SK-MEL-5 (cell line): ENCODE results near the gene DNAJC5. TPM values are rescaled to one million over a fixed set of nuclear protein-coding genes. Genes with fewer than 3 reads are reported as not detected.
"Not testable (repeated sequence)": the region's sequence is repeated elsewhere in the genome, so short reads cannot be mapped to it uniquely, and the experiment has no call there.

Source experiments
- DNase-seq: peaks from one replicate; pipeline ENCODE4 v3.0.0-alpha.2; 2016; ENCODE audit warnings: low read depth, low spot score
- in situ Hi-C: cut with HindIII; loops from 2 replicates; pipeline ENCODE4 v1.10.0; 2016; ENCODE audit warnings: low sequenced_read_pairs, high pct_unique_total_duplicates, low pct_unique_long_range_greater_than_20kb
- total RNA-seq: library from RNA; depleted of rRNA; stranded (reverse); fragments of >200 nt; shearing (Covaris generic); gene quantifications from 2 replicates; pipeline ENCODE4 v1.2.3, GENCODE V29; 2014

DNAJC5 gene
- total RNA-seq, 1 experiment from 2014 or later = 58.1 TPM

DNA sequence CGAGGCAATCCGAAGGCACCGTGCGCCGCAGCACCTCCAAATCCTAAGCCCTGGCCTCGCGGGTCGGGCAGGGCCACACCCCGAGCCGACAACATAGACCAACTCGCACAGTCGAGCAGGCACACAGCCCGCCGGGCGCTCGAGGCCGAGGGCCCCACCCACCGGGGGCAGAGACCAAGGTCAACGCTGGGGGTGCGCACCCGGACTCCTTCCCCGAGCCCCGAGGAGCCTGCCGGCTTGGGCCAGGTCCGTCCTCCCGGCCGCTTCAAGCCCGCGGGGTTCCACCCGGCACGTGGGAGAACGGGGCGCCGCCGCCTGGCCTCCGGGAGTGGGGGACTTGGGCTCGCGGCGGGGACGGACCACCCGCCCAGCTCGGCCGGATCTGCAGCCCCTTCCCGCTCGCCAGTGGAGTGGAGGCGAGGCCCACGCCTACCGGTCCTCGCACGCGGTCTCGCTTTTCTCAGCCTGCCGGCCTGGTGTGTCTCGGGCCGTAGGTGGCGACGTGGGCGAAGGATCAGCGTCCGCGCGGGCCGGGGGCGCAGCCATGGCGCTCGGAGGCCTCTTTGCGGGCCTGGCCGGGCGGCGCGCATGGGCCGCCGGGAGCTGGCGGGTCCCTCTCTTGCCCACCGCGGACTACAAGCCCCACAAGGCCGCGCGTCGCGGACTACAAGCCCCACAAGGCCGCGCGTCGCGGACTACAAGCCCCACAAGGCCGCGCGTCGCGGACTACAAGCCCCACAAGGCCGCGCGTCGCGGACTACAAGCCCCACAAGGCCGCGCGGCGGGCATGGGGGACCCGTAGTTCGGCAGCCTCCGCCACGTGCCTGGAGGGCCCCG is 61.1 kb downstream of the DNAJC5 start, which contains the start of gene UCKL1:
Gene UCKL1 (minus strand): TSS at position 590 of the 837 bp plus-strand sequence. CDS start 44 bp downstream, at position 546.
- in situ Hi-C loops = no loop called here
- DNase-seq = peak; percentile 81

DNA sequence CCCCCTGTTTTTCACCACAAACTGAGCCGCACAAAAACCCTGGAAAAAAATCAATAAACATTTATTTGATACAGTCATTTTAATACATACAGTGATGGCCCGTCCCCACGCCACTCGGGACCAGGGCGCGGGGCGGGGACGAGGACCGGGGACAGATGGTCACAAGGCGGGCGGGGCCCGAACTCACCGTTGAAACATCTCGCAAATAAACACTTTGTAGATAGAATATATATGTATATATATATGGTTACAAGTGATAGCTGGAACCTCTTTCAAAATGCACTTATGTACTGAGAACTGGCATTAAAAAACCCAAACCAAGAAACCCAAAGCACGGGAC is 61.7 kb downstream of the DNAJC5 start:
- in situ Hi-C loops = no loop called here
- no peak for DNase-seq

DNA sequence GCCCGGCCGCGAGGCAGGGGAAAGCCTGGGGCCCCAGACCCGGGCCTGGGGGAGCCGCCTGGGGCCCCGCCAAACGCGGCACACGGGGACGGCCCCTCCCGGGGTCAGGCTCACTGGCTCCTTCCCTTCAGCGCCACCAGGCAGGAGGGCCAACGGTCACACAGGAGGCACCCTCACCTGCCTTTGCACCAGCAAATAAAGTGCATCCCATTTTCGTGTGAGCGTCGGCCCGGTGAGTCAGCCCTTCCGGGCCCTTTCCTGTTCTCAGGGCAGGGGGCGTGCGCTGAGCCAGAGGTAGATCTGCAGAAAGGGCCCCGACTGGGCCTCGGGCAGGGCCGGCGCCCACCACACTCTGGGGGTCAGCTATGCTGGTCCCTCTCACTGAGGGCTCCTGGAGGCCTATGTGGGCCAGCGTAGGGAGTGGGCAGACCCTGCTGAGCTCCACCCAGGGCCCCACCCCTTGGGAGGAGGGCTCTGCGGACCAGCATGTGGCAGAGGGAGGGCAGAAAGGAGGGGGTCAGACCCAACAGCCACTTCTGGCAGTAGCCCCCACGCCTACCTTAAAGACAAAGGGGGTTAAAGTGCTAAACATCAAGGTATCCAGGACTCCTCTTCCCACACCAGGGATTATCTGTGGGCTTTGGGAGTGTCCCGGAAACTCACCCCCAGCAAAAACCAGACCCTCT is 62.2 kb downstream of the DNAJC5 start:
- in situ Hi-C loops = no loop called here

DNA sequence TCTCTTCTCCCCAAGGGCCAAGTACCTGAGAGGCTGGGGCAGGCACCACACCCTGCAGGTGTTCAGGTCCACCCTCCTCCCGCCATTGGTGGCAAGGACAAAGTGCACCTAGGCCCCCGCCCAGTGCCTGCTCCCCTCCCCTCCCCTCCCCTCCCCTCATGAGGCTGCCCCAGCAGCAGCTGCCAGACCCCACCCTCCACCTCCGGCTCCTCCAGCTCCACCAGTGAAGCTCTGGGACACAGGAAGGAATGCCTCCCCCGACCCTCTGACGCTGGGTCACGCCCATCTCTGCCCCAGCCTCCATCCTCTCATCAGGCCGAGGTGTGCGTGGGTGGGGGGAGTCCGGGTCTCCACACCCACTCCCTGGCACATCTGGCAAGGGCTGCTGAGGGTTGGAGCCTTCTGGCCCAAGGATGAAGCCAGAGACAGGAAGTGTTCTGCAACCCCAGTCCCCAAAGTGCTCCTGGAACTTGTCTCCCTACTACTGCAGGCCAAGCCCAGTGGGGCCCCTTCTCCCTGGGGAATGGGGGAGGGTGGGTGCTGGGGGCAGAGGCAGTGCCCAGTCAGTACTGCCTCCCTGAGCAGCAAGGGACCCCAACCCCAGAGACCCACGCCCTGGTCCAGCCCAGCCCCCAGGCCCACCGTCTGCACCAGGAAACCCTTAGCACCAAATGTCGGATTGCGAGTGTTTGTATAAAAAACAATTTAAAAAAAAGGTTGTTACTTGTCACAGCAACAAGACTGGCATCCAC is 62.9 kb downstream of the DNAJC5 start:
- in situ Hi-C loops = no loop called here
- no peak for DNase-seq

More for the DNA sequence above, 62.2 kb downstream of the DNAJC5 start:
- DNase-seq = peak; percentile 85

DNA sequence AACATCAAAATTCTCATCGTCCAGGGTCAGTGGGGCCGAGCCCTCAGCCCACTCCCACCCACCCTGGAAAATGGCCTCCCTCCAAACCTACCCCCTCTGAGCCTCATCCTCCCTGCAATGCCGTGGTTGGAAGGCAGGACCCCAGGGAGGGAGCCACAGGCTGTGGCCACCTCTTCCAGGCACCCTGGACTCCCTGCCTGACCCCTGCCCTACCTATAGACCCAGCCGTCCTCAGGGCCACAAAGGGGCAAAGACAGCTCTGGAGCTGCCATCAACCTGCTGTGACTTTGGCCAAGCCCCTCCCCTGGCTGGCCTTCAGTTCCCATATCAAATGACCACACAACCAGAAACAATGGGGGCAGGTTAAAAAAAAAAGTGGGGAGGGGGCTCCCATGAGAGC is 63.5 kb downstream of the DNAJC5 start:
- in situ Hi-C loops = no loop called here
- DNase-seq = no peak

DNA sequence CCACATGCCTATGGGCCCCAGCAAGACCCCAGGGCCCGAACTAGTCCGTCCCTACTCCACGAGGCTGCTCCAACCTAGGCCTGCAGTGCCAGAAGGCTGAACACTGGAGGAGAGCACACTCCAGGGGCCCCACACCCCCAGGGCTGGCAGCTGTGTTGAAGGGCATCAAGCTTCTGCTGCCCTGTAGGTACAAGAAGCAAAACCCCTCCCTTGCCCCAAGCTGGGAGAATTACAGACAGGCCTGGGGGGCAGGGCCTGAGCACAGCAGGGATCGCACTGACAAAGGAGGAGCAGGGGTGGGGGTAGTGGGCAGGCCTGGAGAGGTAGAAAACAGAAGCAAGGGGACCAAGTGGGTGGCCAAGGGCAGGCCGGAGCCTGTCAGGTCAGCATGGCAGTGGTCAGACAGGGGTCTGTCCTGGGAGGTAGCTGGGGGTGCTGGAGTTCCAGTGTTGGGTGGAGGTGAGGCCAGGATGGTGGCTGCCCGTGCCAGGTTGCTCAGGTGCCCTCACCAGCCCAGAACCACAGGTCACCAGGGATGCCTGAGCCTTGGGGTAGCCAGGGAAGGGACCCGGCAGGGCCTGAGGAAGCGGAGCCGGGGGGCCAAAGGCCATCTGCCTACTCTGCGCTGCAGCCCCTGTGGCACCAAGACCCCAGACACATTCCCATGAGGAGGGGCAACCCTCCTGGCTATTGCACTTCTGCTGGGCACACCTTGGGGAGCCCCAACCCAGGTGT is 64.2 kb downstream of the DNAJC5 start:
- in situ Hi-C loops = no loop called here
- DNase-seq = no peak

DNA sequence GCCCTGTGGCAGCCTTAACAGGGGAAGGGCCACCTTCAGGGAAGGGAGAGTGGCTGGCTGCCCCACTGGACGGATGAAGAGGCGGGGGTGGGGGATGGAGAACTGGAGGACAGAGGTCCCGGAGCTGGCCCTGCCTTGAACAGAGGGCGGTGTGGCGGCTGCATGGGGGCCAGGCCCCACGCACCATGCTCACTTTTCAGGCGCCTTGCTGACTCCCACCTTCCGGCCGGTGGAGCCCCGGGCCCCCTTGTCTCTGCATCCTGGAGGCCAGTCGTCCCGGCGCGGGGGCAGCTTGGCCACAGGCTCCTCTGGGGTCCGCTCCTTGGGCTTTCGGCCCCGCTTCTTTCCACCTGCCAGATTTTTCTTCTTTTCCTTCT is 64.8 kb downstream of the DNAJC5 start:
- no peak for DNase-seq
- in situ Hi-C loops = no loop called here

DNA sequence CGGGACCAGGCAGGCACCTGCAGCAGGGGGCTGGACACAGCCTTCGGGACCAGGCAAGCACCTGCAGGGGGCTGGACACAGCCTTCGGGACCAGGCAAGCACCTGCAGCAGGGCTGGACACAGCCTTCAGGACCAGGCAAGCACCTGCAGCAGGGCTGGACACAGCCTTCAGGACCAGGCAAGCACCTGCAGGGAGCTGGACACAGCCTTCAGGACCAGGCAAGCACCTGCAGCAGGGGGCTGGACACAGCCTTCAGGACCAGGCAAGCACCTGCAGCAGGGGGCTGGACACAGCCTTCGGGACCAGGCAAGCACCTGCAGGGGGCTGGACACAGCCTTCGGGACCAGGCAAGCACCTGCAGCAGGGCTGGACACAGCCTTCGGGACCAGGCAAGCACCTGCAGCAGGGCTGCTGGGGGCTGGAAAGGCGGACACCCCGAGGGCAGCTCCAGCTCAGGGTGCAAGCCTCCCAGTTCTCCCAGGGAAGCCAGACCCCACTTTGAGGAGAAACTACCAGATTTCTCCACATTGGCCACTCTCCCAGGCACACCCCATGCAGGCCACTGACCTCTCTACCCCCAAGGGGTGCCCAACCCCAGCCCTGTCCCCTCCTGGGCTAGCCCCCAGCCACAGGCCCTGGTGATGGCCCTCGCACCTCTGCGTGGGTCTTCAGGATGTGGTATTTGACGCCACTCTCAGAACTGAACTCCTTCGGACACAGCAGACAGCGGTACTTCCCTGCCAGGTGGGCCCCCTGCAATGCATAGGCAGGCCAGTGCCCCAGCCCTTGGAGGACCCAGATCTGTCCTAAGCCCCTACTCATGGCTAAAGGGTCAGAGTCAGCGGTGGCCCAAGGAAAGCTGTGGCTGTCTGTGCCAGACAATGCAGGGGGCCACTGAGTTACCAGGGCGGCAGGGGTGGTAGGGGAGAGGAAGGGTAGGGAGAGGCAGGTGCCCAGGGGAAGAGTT is 66.0 kb downstream of the DNAJC5 start:
- DNase-seq, in situ Hi-C loops: not testable (repeated sequence)

DNA sequence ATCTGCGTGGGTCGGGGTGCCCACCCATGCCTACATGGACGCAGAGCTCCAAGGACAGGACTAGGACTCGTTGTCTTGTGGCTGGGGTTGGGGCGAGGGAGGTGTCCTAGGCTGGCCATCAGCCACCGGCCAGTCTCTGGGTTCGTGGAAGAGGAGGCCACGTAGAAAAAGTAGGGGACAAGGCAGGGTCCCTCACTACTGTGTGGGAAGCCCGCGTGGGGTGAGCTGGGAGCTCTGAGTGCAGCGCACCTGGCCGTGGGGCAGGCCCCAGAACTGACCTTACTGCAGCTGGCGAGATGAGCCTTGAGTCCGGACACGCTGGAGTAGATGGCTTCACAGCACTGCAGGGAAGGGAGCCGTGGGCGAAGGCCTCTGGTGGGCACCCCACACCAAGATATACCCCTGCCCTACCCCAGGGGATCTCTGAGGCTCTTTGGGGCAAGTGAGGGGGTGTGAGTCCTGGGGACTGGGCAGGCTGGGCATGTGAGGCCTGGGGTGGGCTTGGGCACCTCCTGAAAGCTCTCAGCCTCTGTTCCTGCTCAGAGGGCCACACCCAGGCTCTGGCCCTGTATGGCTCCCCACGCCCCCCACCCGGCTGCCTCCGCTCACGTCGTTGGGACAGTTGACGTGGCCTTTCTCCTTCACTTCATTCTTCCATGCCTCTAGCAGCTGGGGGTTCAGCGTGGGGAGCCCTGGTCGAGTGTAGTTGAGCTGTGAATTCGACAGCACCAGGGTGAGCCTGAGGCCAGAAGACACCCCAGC is 66.9 kb downstream of the DNAJC5 start:
- in situ Hi-C loops = no loop called here
- DNase-seq = no peak

DNA sequence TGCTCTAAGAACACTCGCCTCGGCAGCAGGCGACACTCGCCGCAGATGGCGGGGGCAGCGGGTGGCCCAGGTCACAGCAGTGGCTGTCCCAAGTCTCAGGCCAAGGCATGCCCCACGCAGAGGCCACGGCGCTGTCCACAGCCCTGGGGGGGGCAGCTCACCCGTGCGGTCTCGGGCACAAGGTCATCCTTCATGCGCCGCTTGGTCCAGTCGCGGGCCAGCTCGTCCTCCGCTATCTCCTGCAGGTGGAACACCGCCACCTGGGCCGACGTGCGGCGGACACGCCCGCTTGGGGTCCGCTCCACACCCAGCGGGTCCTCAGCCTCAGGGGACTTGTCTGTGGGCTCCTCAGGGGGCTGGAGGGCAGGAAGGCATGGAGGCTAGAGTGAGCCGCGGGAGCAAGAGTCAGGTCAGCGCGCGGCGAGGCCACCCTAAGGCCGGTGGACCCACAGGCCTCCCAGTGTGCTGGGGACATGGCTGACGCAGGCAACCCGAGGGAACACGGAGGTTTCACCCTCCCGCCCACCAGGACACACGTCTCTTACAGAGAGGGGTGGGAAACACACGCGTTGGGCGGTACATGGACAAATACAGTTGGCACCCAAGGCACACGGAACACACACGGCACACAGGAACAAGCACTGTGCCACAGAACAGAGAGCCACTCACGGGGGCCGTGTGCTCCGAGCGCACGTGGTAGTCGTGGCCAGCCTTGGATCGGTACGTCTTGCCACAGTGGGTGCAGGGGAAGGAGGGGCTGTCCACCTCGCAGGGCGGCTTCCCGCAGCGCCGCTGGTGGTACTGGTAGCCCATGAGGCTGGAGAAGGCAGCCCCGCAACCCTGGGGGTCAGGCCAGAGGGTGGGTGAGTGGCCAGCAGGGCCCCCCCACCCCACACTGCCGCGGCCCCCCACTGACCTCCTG is 67.8 kb downstream of the DNAJC5 start:
- in situ Hi-C loops = no loop called here
- no peak for DNase-seq

DNA sequence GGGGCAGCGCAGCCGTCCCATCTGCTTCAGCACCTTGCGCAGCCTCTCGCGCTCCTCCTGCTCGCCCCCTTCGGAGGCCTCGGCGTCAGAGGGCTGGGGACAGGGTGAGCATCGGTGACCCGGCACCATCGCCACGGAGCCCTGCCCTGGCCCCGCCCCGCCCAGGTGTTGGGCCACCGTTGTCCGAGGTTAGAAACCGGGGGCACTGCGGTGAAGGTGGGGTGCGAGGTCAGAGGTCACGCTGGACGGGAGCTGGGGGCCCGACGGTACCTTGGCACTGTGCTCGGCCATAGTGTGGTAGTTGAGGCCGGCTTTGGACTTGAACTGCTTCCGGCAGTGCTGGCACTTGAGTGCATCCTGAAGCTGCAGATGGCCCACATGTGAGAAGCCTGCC is 68.4 kb downstream of the DNAJC5 start:
- in situ Hi-C loops = no loop called here
- no peak for DNase-seq

DNA sequence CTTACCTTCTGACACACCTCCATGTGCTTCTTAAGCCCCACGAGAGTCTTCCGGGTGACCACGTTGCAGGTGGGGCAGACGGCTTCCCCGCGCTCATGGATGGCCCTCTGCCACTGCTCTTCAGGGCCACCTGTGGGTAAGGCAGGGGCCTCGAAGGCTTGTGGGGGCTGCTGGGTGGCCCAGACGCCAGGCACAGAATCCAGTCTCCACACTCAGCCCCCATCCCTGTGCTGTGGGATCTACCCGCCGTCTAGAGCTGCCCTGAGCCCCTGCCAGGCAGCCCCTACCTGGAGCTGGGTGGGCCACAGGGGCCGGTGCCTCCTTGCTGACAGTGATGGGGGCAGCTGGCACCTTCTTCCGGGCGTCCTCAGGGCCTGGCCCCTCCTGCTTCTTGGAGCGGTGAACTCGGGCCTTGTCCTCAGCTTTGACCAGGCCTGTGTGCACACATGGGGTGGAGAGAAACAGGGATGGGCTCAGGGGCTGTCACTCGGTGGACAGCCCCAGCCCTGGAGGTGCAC is 68.9 kb downstream of the DNAJC5 start:
- in situ Hi-C loops = no loop called here
- no peak for DNase-seq

DNA sequence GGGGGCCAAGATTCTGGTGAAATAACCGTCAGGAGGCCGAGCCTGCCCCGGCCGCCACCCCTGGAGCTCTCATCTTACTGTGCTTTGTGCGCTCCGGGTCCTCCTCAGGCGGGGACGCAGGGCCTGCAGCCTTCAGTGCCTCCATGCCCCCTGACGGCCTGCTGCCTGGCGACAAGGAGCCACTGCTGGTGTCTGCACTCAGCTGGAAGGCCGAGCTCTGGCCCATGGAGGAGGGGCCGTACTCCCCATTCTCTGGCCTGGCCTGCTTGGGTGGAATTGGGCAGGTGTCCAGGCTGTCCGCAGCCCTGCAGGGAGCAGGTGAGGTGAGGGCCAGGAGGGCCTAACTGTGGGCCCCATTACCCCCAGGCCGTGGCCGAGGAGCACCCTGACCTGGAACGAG is 69.5 kb downstream of the DNAJC5 start:
- DNase-seq = no peak
- in situ Hi-C loops = no loop called here

DNA sequence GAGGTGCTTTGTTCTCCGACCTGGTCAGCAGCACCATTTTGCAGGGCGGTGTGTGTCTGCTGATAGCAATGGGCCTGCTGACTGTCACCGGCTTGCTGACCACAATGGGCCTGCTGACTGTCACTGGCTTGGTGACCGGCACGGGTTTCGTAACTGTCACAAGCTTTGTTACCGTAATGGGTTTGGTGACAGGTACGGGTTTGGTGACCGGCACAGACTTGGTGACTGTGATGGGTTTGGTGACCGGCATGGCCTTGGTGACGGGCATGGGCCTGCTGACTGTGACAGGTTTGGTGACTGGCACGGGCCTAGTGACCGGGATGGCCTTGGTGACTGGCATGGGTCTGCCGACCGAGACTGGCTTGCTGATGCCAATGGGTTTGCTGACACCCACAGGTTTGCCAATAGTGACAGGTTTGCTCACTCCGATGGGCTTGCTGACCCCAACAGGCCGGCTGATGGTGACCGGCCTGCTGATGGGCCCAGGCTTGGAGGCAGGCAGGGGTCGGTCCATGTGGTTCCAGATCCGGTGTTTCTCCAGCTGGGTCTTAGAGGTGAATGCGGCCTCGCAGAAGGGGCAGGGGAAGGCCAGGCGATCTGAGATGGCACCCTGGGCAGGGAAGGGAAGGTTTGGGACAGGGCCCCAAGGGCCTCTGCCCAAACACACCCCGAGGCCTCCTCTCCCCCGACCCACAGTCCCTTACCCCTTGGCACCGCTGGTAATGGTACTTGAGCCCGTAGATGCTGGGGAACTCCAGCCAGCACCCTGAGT is 71.4 kb downstream of the DNAJC5 start:
- in situ Hi-C loops = no loop called here
- no peak for DNase-seq
